H1 (cell line): ENCODE data around the gene ZSCAN25. TPM values are rescaled to one million over a fixed set of nuclear protein-coding genes. Genes with fewer than 3 reads are reported as not detected.

Source experiments
- CTCF ChIA-PET: fragments of 300-600 bp; sonication (Branson Sonifier 250); formaldehyde crosslinking; loops from one replicate; lab custom pipeline; 2021; ENCODE audit not compliant: partially characterized antibody; lab: Charles Lee
- POLR2A ChIA-PET: fragments of 300-600 bp; sonication (Branson Sonifier 250); formaldehyde crosslinking; loops from one replicate; lab custom pipeline; 2021; ENCODE audit warnings: inconsistent platforms; ENCODE audit not compliant: partially characterized antibody; lab: Charles Lee
- DNase-seq, 2 experiments: peaks; one replicate each; pipeline versions ENCODE4 v3.0.0 to v3.0.0-alpha.2; 2010 to 2022; ENCODE audit warnings: low spot score in 2 of 2, low read depth in 1 of 2, mixed read lengths in 1 of 2
- FAIRE-seq: peaks from 2 replicates; lab custom pipeline; 2011; peaks lifted over from hg19 to GRCh38; lab: Jason Lieb, UNC
- H2AFZ ChIP-seq: 2 replicates; pipeline ENCODE4 v1.8.1; 2012; ENCODE audit warnings: low read length, inconsistent platforms
- H2AK5ac ChIP-seq: 2 replicates; pipeline ENCODE4 v1.6.1; 2013; ENCODE audit warnings: low read depth, low read length
- H2BK120ac ChIP-seq: replicated peaks from 2 replicates; pipeline ENCODE3; 2013; ENCODE audit warnings: low read depth, low read length, inconsistent platforms
- H2BK12ac ChIP-seq: 2 replicates; pipeline ENCODE4 v1.6.1; 2013; ENCODE audit warnings: low read depth, low read length
- H2BK15ac ChIP-seq: 2 replicates; pipeline ENCODE4 v1.6.1; 2013; ENCODE audit warnings: low read length
- H2BK20ac ChIP-seq: 2 replicates; pipeline ENCODE4 v1.6.1; 2013; ENCODE audit warnings: low read length
- H2BK5ac ChIP-seq: 2 replicates; pipeline ENCODE4 v1.6.1; 2013; ENCODE audit warnings: low read depth, low read length
- H3K14ac ChIP-seq: 2 replicates; pipeline ENCODE4 v1.6.1; 2013; ENCODE audit warnings: inconsistent platforms; ENCODE audit not compliant: insufficient read length
- H3K18ac ChIP-seq: 2 replicates; pipeline ENCODE4 v1.6.1; 2013; ENCODE audit warnings: low read length; ENCODE audit errors: extremely low read depth
- H3K23ac ChIP-seq: 2 replicates; pipeline ENCODE4 v1.6.1; 2013; ENCODE audit warnings: inconsistent platforms; ENCODE audit not compliant: insufficient read length
- H3K23me2 ChIP-seq: 2 replicates; pipeline ENCODE4 v1.6.1; 2013; ENCODE audit warnings: low read depth, low read length
- H3K27ac ChIP-seq: 2 replicates; pipeline ENCODE4 v1.6.1; 2011; ENCODE audit warnings: low read depth, low read length, inconsistent platforms
- H3K27me3 ChIP-seq, 4 experiments: replicated peaks in 1 of 4; 1 replicate in 1 of 4; 2 replicates in 3 of 4; pipeline versions ENCODE4 v1.6.1 to v1.8.1; 2011 to 2013; ENCODE audit warnings: low read length in 3 of 4, mild to moderate bottlenecking in 3 of 4, inconsistent platforms in 2 of 4, mixed read lengths in 2 of 4, moderate library complexity in 1 of 4; ENCODE audit not compliant: control insufficient read depth in 3 of 4, insufficient read depth in 3 of 4; ENCODE audit errors: extremely low read depth in 1 of 4
- H3K36me3 ChIP-seq, 4 experiments: 2 replicates each; pipeline versions ENCODE4 v1.6.1 to v1.8.1; 2011 to 2013; ENCODE audit warnings: mild to moderate bottlenecking in 4 of 4, low read length in 3 of 4, moderate library complexity in 2 of 4, control low read depth in 1 of 4, inconsistent platforms in 1 of 4; ENCODE audit not compliant: insufficient read depth in 4 of 4, control insufficient read depth in 2 of 4
- H3K4ac ChIP-seq: replicated peaks from 2 replicates; pipeline ENCODE3; 2013; ENCODE audit warnings: low read length, low read depth, mixed read lengths, inconsistent platforms; ENCODE audit not compliant: insufficient read length
- H3K4me1 ChIP-seq, 4 experiments: replicated peaks in 1 of 4; 1 replicate in 1 of 4; 2 replicates in 3 of 4; pipeline versions ENCODE4 v1.6.1 to v1.8.1; 2011 to 2013; ENCODE audit warnings: low read length in 3 of 4, inconsistent platforms in 2 of 4, mixed read lengths in 1 of 4; ENCODE audit not compliant: insufficient read depth in 4 of 4, control insufficient read depth in 3 of 4
- H3K4me2 ChIP-seq, 2 experiments: 2 replicates each; pipeline versions ENCODE4 v1.6.1 to v1.8.1; 2011 to 2013; ENCODE audit warnings: low read depth in 2 of 2, low read length in 2 of 2, control low read depth in 1 of 2, inconsistent platforms in 1 of 2, mild to moderate bottlenecking in 1 of 2; ENCODE audit not compliant: insufficient read depth in 1 of 2
- H3K4me3 ChIP-seq, 4 experiments: fragments of 200-600, 300-600 bp in 1 of 4; sonication (generic), shearing (Covaris generic), sonication (Bioruptor Twin) in 1 of 4; 2 replicates each; pipeline versions ENCODE4 v1.5.1 to v1.8.1; 2011 to 2016; ENCODE audit warnings: low read length in 4 of 4, low read depth in 3 of 4, control low read depth in 2 of 4, inconsistent platforms in 2 of 4, mild to moderate bottlenecking in 2 of 4, mixed read lengths in 1 of 4, moderate library complexity in 1 of 4; ENCODE audit not compliant: insufficient read depth in 2 of 4; ENCODE audit errors: extremely low read depth in 1 of 4
- H3K56ac ChIP-seq: replicated peaks from 2 replicates; pipeline ENCODE3; 2013; ENCODE audit warnings: low read depth, mild to moderate bottlenecking, mixed read lengths, low read length, inconsistent platforms; ENCODE audit not compliant: insufficient read length
- H3K79me1 ChIP-seq: 2 replicates; pipeline ENCODE4 v1.6.1; 2013; ENCODE audit warnings: low read depth, low read length, control low read depth
- H3K79me2 ChIP-seq, 2 experiments: 2 replicates each; pipeline versions ENCODE4 v1.6.1 to v1.8.1; 2012 to 2013; ENCODE audit warnings: low read length in 2 of 2, mild to moderate bottlenecking in 2 of 2, inconsistent platforms in 1 of 2; ENCODE audit not compliant: insufficient read depth in 2 of 2, control insufficient read depth in 1 of 2
- H3K9ac ChIP-seq, 4 experiments: replicated peaks in 1 of 4; 1 replicate in 1 of 4; 2 replicates in 3 of 4; pipeline versions ENCODE4 v1.6.1 to v1.8.1; 2011 to 2013; ENCODE audit warnings: low read depth in 3 of 4, low read length in 3 of 4, control low read depth in 2 of 4, mild to moderate bottlenecking in 2 of 4, moderate library complexity in 2 of 4, inconsistent platforms in 1 of 4; ENCODE audit errors: extremely low read depth in 1 of 4
- H3K9me3 ChIP-seq, 2 experiments: 2 replicates each; pipeline versions ENCODE4 v1.6.1 to v1.8.1; 2012 to 2013; ENCODE audit warnings: mild to moderate bottlenecking in 2 of 2, moderate library complexity in 2 of 2, control low read depth in 1 of 2, inconsistent platforms in 1 of 2, low read depth in 1 of 2, low read length in 1 of 2, mixed read lengths in 1 of 2; ENCODE audit not compliant: insufficient read depth in 2 of 2
- H4K20me1 ChIP-seq, 2 experiments: replicated peaks in 1 of 2; 2 replicates each; pipeline versions ENCODE3 to v1.8.1; 2011 to 2013; ENCODE audit warnings: inconsistent platforms in 2 of 2, low read length in 2 of 2, mild to moderate bottlenecking in 1 of 2; ENCODE audit not compliant: insufficient read depth in 2 of 2, control insufficient read depth in 1 of 2
- H4K5ac ChIP-seq: 2 replicates; pipeline ENCODE4 v1.6.1; 2013; ENCODE audit warnings: low read length, low read depth, mixed read lengths, inconsistent platforms; ENCODE audit not compliant: insufficient read length
- H4K8ac ChIP-seq: 2 replicates; pipeline ENCODE4 v1.8.0; 2013; ENCODE audit warnings: mild to moderate bottlenecking, moderate library complexity, low read length, inconsistent platforms; ENCODE audit not compliant: insufficient read depth; ENCODE audit errors: extremely low read depth
- H4K91ac ChIP-seq: replicated peaks from 2 replicates; pipeline ENCODE3; 2013; ENCODE audit warnings: low read length, mixed read lengths, inconsistent platforms; ENCODE audit not compliant: insufficient read length
- CTBP2 ChIP-seq: IDR thresholded peaks from 2 replicates; pipeline ENCODE4 v1.7.0; 2011; ENCODE audit warnings: borderline replicate concordance, mild to moderate bottlenecking, moderate library complexity, mixed read lengths, low read length; ENCODE audit not compliant: insufficient read depth, insufficient read length
- JUND ChIP-seq: IDR thresholded peaks from 2 replicates; pipeline ENCODE4 v1.6.1; 2011; ENCODE audit warnings: mild to moderate bottlenecking, improper control_type of control experiment, low read length
- KDM4A ChIP-seq: IDR thresholded peaks from one replicate; pipeline ENCODE4 v1.7.1; 2012; ENCODE audit warnings: low read depth, mild to moderate bottlenecking, moderate library complexity, low read length, inconsistent platforms; ENCODE audit not compliant: severe bottlenecking
- NANOG ChIP-seq: IDR thresholded peaks from 2 replicates; pipeline ENCODE4 v1.6.1; 2011; ENCODE audit warnings: low read length, low read depth, mild to moderate bottlenecking, inconsistent platforms; ENCODE audit not compliant: insufficient read depth, poor library complexity, severe bottlenecking
- POLR2AphosphoS5 ChIP-seq: IDR thresholded peaks from 2 replicates; pipeline ENCODE4 v1.6.1; 2011; ENCODE audit warnings: low read depth, low read length
- RXRA ChIP-seq: IDR thresholded peaks from 2 replicates; pipeline ENCODE4 v1.6.1; 2011; ENCODE audit warnings: low read depth, mild to moderate bottlenecking, low read length, moderate library complexity; ENCODE audit not compliant: insufficient read depth
- TAF1 ChIP-seq: IDR thresholded peaks from 2 replicates; pipeline ENCODE4 v1.6.1; 2011; ENCODE audit warnings: mild to moderate bottlenecking, low read depth, low read length
- WGBS, 2 experiments: shearing (Covaris generic) in 1 of 2; methylation state at CpG; one replicate each; pipeline versions ENCODE4 v1.1.6 to v1.1.7; 2013 to 2015; ENCODE audit warnings: low lambda C conversion rate in 2 of 2, mixed read lengths in 2 of 2, inconsistent platforms in 1 of 2, low coverage in 1 of 2, missing lambda C conversion rate in 1 of 2; ENCODE audit not compliant: insufficient replicate concordance in 2 of 2, insufficient coverage in 1 of 2, insufficient read length in 1 of 2; ENCODE audit errors: extremely low coverage in 1 of 2, missing lambda C conversion rate in 1 of 2; 5-methylcytosine and 5-hydroxymethylcytosine counted together
- polyA plus RNA-seq, 7 experiments: library from polyadenylated mRNA; depleted of rRNA in 3 of 7; stranded (reverse) in 5 of 7; unstranded in 2 of 7; fragments of >200 nt in 5 of 7; fragments of 200-250 nt in 2 of 7; gene quantifications; 1 replicate in 5 of 7; 2 replicates in 1 of 7; 4 replicates in 1 of 7; pipeline versions ENCODE4 v1.2.1 to v1.2.3, GENCODE V29; 2011 to 2013; ENCODE audit warnings: missing spikeins in 2 of 7, mixed read lengths in 2 of 7
- total RNA-seq: library from RNA; stranded (reverse); fragmentation: NEBNext Ultra II Directional; extraction: Animal tissue kit (Norgen Biotek cat#: 25700); gene quantifications from 2 replicates; pipeline ENCODE4 v1.2.1, GENCODE V29; 2021
- TF ChIP-seq, protein P1 (sequence below): IDR thresholded peaks from 2 replicates; pipeline ENCODE4 v1.6.1; 2012; ENCODE audit warnings: inconsistent platforms
- TF ChIP-seq, protein P2 (sequence below): IDR thresholded peaks from 2 replicates; pipeline ENCODE4 v1.6.1; 2012; ENCODE audit warnings: low read length, inconsistent platforms
- TF ChIP-seq, protein P3 (sequence below): IDR thresholded peaks from 2 replicates; pipeline ENCODE4 v1.6.1; 2011; ENCODE audit warnings: low read length, improper control_type of control experiment

Gene ZSCAN25
- total and polyA plus RNA-seq, 2 of the 8 experiments (the other 6 are each of a cell fraction or from before 2014, with no cell fraction given): 10.1 to 18.6 TPM

DNA sequence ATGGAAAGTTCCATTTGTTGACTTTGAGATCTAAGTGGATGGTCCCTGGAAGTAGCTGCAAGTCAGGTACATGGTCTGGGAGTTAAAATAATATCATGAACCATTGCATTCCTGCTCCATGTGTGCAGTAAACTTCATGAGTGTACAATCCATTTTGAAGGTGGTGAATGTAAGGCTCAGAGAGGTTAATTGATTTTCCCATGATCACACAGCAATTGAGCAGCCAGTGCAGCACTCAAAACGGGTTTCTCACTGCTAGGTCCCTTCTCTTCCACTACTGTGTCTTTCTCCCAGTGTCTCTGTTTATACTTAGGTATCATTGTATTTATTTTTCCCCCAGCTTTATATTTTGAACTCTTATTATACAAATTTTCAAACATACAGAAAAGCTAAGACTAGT is 9.9 kb downstream of the ZSCAN25 start:
- Histone ChIP-seq H4K8ac (no peak overlapping the region), H3K4me3 (no peak overlapping the region), H2BK12ac (no peak overlapping the region), H3K27me3 (no peaks in the 10 kb centered on the region), H3K9me3 (no peaks in the 10 kb centered on the region), H4K91ac (no peak overlapping the region), H3K4me1 (peaks cover 10 to 22% (median 17%) of the 10 kb centered on the region in 4 experiments), H2BK5ac (no peak overlapping the region), H2AK5ac (no peak overlapping the region), H3K36me3 (peaks cover 31 to 77% (median 59%) of the 10 kb centered on the region in 4 experiments), H3K4ac (no peak overlapping the region), H3K79me2 (0 out of 4 replicates have a peak, but pooled peaks cover 0 to 4% of the 10 kb centered on the region in 2 experiments), H3K79me1 (peaks cover 4% of the 10 kb centered on the region), H3K56ac (no peak overlapping the region), H4K5ac (no peak overlapping the region), H3K4me2 (no peak overlapping the region), H4K20me1 (peaks cover 3 to 5% of the 10 kb centered on the region in 2 experiments), H2BK15ac (no peak overlapping the region), H3K23ac (no peak overlapping the region), H3K14ac (no peak overlapping the region), H2AFZ (no peak overlapping the region), H2BK120ac (no peak overlapping the region), H3K27ac (no peak overlapping the region), H3K23me2 (no peaks in the 10 kb centered on the region), H3K9ac (no peak overlapping the region), H2BK20ac (no peak overlapping the region), H3K18ac (no peak overlapping the region)
- FAIRE-seq: no peak
- CTCF ChIA-PET: interaction anchor here (0.6 to 1.1 kb wide), 3 partner anchors 10 to 429 kb away, joined by 3 to 4 read pairs (median 3); partner anchors contain the start of gene ZSCAN25
- POLR2A ChIA-PET: interaction anchor here (1.1 to 3.8 kb wide), 3 partner anchors 10 to 400 kb away, joined by 3 to 13 read pairs (median 3); partner anchors contain the start of gene ZSCAN25
- DNase-seq: no peak
- 95% methylated on average over 1 of the region's 1 CpG; no CpG with 5 or more reads in 1 of the 2 experiments for WGBS, 2 experiments
- TF ChIP-seq, protein P1, sequence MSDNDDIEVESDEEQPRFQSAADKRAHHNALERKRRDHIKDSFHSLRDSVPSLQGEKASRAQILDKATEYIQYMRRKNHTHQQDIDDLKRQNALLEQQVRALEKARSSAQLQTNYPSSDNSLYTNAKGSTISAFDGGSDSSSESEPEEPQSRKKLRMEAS: no peak
- TF ChIP-seq JUND (no peak), CTBP2 (no peak), KDM4A (no peak), NANOG (no peak), POLR2AphosphoS5 (no peak), RXRA (no peak), TAF1 (no peak)
- TF ChIP-seq, protein P2, sequence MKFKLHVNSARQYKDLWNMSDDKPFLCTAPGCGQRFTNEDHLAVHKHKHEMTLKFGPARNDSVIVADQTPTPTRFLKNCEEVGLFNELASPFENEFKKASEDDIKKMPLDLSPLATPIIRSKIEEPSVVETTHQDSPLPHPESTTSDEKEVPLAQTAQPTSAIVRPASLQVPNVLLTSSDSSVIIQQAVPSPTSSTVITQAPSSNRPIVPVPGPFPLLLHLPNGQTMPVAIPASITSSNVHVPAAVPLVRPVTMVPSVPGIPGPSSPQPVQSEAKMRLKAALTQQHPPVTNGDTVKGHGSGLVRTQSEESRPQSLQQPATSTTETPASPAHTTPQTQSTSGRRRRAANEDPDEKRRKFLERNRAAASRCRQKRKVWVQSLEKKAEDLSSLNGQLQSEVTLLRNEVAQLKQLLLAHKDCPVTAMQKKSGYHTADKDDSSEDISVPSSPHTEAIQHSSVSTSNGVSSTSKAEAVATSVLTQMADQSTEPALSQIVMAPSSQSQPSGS: no peak
- TF ChIP-seq, protein P3, sequence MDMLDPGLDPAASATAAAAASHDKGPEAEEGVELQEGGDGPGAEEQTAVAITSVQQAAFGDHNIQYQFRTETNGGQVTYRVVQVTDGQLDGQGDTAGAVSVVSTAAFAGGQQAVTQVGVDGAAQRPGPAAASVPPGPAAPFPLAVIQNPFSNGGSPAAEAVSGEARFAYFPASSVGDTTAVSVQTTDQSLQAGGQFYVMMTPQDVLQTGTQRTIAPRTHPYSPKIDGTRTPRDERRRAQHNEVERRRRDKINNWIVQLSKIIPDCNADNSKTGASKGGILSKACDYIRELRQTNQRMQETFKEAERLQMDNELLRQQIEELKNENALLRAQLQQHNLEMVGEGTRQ: no peak
